GM12864 (cell line): Measurements from ENCODE around the gene MAGEB17.
A peak's percentile ranks its signal among the peaks of the same experiment; 100 is the strongest.

Source experiments
- DNase-seq: peaks from one replicate; pipeline ENCODE4 v3.0.0-alpha.2; 2011; ENCODE audit warnings: low read depth
- H3K4me3 ChIP-seq: 2 replicates; pipeline ENCODE4 v1.5.1; 2011; ENCODE audit warnings: mild to moderate bottlenecking, low read depth, low read length, control low read depth
- CTCF ChIP-seq: IDR thresholded peaks from 2 replicates; pipeline ENCODE4 v1.5.1; 2011; ENCODE audit warnings: low read depth, mild to moderate bottlenecking, moderate library complexity, low read length, control low read depth, inconsistent platforms; ENCODE audit errors: missing control alignments

Gene MAGEB17

GRCh38 chrX:16130707-16131106, 36.6 kb upstream of the MAGEB17 start:
- no peak for TF ChIP-seq CTCF
- DNase-seq, result no peak
- H3K4me3 ChIP-seq, result no peak overlapping the region

GRCh38 chrX:16134936-16135335, 32.3 kb upstream of the MAGEB17 start:
- no peak overlapping the region for H3K4me3 ChIP-seq
- DNase-seq, result no peak
- TF ChIP-seq CTCF, result no peak

- TF ChIP-seq CTCF, result no peak
- H3K4me3 ChIP-seq, result no peak overlapping the region
- no peak for DNase-seq
Observed at GRCh38 chrX:16136080-16136479, 31.2 kb upstream of the MAGEB17 start.

GRCh38 chrX:16137416-16138107, 29.7 kb upstream of the MAGEB17 start:
- no peak for TF ChIP-seq CTCF
- no peak overlapping the region for H3K4me3 ChIP-seq
- DNase-seq, result no peak

GRCh38 chrX:16138108-16138427, 29.2 kb upstream of the MAGEB17 start:
- no peak overlapping the region for H3K4me3 ChIP-seq
- no peak for DNase-seq
- peak; percentile 49 for TF ChIP-seq CTCF

GRCh38 chrX:16140448-16140847, 26.8 kb upstream of the MAGEB17 start:
- no peak for TF ChIP-seq CTCF
- DNase-seq, result no peak
- H3K4me3 ChIP-seq, result no peak overlapping the region

GRCh38 chrX:16140983-16141382, 26.3 kb upstream of the MAGEB17 start:
- TF ChIP-seq CTCF, result no peak
- no peak overlapping the region for H3K4me3 ChIP-seq
- DNase-seq, result no peak
